Prostate gland (tissue), 2 donors: ENCODE data around the gene IKZF2. TPM values are rescaled to one million over a fixed set of nuclear protein-coding genes. Genes with fewer than 3 reads are reported as not detected.

Experiments used
- DNase-seq: peaks from one replicate; pipeline ENCODE4 v3.0.0-alpha.2; 2019; ENCODE audit warnings: low spot score
- H3K27ac ChIP-seq, 2 donors: fragments of 200-600 bp; sonication (generic); 2 replicates each; pipeline ENCODE4 v1.5.1; 2017 to 2019
- H3K27me3 ChIP-seq: fragments of 200-600 bp; sonication (generic); replicated peaks from 2 replicates; pipeline ENCODE4 v1.5.1; 2019; ENCODE audit not compliant: insufficient read depth
- H3K36me3 ChIP-seq, 2 donors: fragments of 200-600 bp; sonication (generic); 1 replicate in 1 of 2; 2 replicates in 1 of 2; pipeline versions ENCODE4 v1.5.1 to v1.8.1; 2017 to 2019
- H3K4me1 ChIP-seq: fragments of 200-600 bp; sonication (generic); replicated peaks from 2 replicates; pipeline ENCODE4 v1.5.1; 2019
- H3K4me3 ChIP-seq, 2 donors: fragments of 200-600 bp; sonication (generic); 2 replicates each; pipeline ENCODE4 v1.5.1; 2017 to 2019
- H3K9me3 ChIP-seq: fragments of 200-600 bp; sonication (generic); 2 replicates; pipeline ENCODE4 v1.5.1; 2017
- POLR2A ChIP-seq: fragments of 450-650 bp; IDR thresholded peaks from one replicate; pipeline ENCODE4 v1.6.1; 2016; ENCODE audit warnings: antibody characterized with exemption, mild to moderate bottlenecking
- POLR2AphosphoS5 ChIP-seq: sonication (generic); formaldehyde crosslinking; IDR thresholded peaks from one replicate; pipeline ENCODE4 v1.6.1; 2017; ENCODE audit warnings: antibody characterized with exemption
- WGBS: methylation state at CpG from one replicate; pipeline ENCODE4 v1.1.5; 2018; 5-methylcytosine and 5-hydroxymethylcytosine counted together
- intact Hi-C: fragments of 100-400 bp; cut with DNase I; formaldehyde crosslinking; loops from one replicate; pipeline ENCODE4 v1.14.2; 2022
- total RNA-seq, 2 donors: library from RNA; depleted of rRNA; stranded (reverse); fragments of >200 nt; gene quantifications; one replicate each; pipeline ENCODE4 v1.1.0, GENCODE V29; 2016
- TF ChIP-seq, protein P1 (sequence below), 4 experiments: fragments of 200-600 bp in 2 of 4; fragments of 450-650 bp in 2 of 4; sonication (generic) in 2 of 4; IDR thresholded peaks; 1 replicate in 3 of 4; 2 replicates in 1 of 4; pipeline ENCODE4 v1.5.1; 2016 to 2019; ENCODE audit warnings: antibody characterized with exemption in 4 of 4, mild to moderate bottlenecking in 2 of 4, moderate library complexity in 2 of 4

IKZF2 gene
- total RNA-seq, 2 donors from 2014 or later: 24.4 to 27.8 TPM

DNA sequence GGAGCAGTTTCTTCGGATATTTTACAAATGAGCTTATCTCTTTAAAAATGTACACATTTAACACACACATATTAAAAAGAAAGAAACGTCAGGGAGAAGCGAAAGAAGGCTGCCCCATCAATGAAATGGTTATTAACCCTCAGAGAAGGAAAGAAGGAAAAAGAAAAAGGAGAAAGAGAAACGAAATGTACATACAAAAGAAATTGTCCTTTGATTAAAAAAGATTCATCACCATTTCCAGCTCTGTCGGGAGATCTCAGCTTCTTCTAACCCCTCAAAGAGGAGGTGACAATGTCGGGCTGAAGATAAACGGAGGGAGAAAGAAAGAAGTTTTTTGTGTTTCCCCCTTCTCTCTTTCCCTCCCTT, 1.5 kb downstream of the IKZF2 start:
- intact Hi-C loops: loop anchor here (5.0 kb wide), 1 partner anchor 463 kb away; no protein-coding TSS in a partner anchor
- 0% methylated on average over 7 of the region's 7 CpGs for WGBS

DNA sequence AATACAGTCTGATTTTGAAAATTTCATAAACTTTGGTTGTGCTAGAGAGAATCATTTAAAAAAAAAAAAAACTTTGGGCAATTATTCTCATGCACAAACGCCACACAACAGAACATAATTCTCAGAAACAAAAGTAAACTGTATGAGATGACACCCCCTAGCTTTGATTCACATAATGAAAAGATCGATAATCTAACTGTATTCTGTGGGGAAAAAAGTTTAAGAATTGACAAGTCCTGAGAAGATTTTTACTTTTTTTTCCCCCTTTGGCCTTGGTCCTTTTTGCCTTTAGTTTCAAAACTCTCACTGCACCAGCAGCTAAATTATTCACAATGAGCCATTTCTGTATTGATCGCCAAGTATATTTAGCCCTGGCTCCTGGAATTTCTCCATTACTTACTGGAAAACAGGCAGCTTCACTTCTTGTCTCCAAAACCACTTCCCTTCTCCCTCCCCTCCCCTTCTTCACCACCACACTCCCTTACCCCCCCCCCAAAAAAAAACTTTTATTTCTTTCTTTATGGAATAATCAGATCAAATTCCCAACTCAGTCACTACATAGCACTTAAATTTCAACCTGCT, 2.0 kb downstream of the IKZF2 start:
- no peak for DNase-seq
- 19% methylated on average over 3 of the region's 3 CpGs for WGBS
- TF ChIP-seq, protein P1, sequence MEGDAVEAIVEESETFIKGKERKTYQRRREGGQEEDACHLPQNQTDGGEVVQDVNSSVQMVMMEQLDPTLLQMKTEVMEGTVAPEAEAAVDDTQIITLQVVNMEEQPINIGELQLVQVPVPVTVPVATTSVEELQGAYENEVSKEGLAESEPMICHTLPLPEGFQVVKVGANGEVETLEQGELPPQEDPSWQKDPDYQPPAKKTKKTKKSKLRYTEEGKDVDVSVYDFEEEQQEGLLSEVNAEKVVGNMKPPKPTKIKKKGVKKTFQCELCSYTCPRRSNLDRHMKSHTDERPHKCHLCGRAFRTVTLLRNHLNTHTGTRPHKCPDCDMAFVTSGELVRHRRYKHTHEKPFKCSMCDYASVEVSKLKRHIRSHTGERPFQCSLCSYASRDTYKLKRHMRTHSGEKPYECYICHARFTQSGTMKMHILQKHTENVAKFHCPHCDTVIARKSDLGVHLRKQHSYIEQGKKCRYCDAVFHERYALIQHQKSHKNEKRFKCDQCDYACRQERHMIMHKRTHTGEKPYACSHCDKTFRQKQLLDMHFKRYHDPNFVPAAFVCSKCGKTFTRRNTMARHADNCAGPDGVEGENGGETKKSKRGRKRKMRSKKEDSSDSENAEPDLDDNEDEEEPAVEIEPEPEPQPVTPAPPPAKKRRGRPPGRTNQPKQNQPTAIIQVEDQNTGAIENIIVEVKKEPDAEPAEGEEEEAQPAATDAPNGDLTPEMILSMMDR (IDR thresholded peaks at IDR 0.05): peak in 2 of 4 experiments; percentile 37 to 41
- no peak for TF ChIP-seq POLR2AphosphoS5
- Histone ChIP-seq H3K36me3 (no peaks in the 10 kb centered on the region), H3K27me3 (no peaks in the 10 kb centered on the region), H3K4me1 (peaks cover 4% of the 10 kb centered on the region), H3K4me3 (peak overlapping the region; percentile 80 to 85), H3K27ac (peak overlapping the region; percentile 85 to 96), H3K9me3 (no peaks in the 10 kb centered on the region)
- intact Hi-C loops: no loop called here

More for the DNA sequence above, 1.5 kb downstream of the IKZF2 start:
- peaks cover 4% of the 10 kb centered on the region for H3K4me1 ChIP-seq
- H3K27ac ChIP-seq: peak overlapping the region; percentile 85 to 96
- H3K4me3 ChIP-seq: peak overlapping the region; percentile 80 to 85
- no peaks in the 10 kb centered on the region for H3K27me3 ChIP-seq
- no peak for DNase-seq
- TF ChIP-seq POLR2A (no peak), POLR2AphosphoS5 (no peak)
- TF ChIP-seq, protein P1 (IDR thresholded peaks at IDR 0.05): no peak
- no peaks in the 10 kb centered on the region for H3K9me3 ChIP-seq
- H3K36me3 ChIP-seq: no peaks in the 10 kb centered on the region

DNA sequence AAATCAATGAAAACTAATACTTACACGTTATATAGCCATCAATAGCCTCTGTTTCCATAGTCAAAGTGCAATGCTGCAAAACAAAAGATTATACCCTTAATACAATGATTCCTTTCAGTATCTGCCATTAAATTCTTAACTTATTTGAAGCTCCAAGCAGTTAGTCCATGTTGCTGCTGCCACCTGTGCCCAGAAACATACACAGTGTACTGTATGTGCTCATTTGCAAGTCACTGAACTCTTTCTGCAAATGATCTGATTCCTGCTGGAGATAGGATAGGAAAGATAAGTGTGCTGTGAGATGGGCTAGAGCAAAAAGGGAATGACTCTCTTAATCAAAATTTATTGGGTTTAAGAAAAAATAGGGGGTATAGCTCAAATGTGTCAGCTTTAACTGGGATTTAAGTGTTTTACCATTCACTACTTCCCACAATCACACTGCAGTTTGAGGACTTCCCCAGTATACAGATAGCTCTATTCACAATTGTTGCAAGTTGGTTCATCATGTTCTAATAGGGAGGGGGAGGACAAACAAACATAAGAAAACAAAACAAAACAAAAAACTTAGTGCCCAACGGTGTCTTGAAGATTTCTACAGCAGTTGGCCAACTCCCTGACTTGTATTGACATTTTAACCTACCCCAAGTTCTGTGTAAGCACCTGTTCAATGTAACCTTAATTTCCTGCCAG, 2.7 kb downstream of the IKZF2 start:
- Histone ChIP-seq H3K36me3 (no peaks in the 10 kb centered on the region), H3K4me1 (peaks cover 4% of the 10 kb centered on the region), H3K27me3 (no peaks in the 10 kb centered on the region), H3K9me3 (no peaks in the 10 kb centered on the region), H3K4me3 (peak overlapping the region; percentile 80 to 85), H3K27ac (no peak overlapping the region)
- no peak for TF ChIP-seq POLR2A
- no peak for TF ChIP-seq POLR2AphosphoS5
- TF ChIP-seq, protein P1 (IDR thresholded peaks at IDR 0.05): no peak
- DNase-seq: no peak
- intact Hi-C loops: no loop called here
- WGBS: 31% methylated on average over 2 of the region's 2 CpGs

DNA sequence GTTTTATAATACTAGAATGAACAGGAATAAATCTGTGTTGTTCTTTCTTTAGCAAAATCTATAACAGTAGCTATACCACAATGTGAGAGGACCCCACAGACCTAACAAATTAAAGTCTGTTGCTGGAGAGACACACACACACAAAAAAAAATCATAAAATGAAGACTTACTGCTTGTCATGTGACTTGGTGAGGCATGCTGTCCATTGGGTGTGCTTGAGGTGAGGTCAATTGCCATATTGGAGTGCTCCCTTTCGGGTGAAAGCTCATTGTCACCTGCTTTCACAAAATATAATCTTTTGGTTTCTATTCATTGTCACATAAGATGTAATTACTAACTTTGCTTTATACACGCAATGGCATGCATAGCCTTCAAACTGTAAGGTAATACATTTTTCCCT, 3.9 kb downstream of the IKZF2 start:
- TF ChIP-seq, protein P1 (IDR thresholded peaks at IDR 0.05): no peak
- no peak for TF ChIP-seq POLR2AphosphoS5
- TF ChIP-seq POLR2A: no peak
- WGBS: 93% methylated on average over 2 of the region's 2 CpGs
- H3K36me3 ChIP-seq: no peaks in the 10 kb centered on the region
- no peak overlapping the region for H3K27ac ChIP-seq
- intact Hi-C loops: no loop called here
- H3K27me3 ChIP-seq: no peaks in the 10 kb centered on the region
- no peak overlapping the region for H3K4me3 ChIP-seq
- no peak for DNase-seq
- H3K9me3 ChIP-seq: no peaks in the 10 kb centered on the region
- H3K4me1 ChIP-seq: peaks cover 4% of the 10 kb centered on the region
